HG03196 (cell line): ENCODE measurements around the gene RIMKLA.

Experiments
- ATAC-seq: cut with Tn5 transposase; IDR thresholded peaks from one replicate; pipeline ENCODE4 v1.9.1; 2021; ENCODE audit not compliant: unreplicated experiment

RIMKLA gene

GRCh38 chr1:42370876-42371549, 9.6 kb upstream of the RIMKLA start:
- ATAC-seq: no peak

- no peak for ATAC-seq
Measured at GRCh38 chr1:42372796-42373195, 7.8 kb upstream of the RIMKLA start.

DNA sequence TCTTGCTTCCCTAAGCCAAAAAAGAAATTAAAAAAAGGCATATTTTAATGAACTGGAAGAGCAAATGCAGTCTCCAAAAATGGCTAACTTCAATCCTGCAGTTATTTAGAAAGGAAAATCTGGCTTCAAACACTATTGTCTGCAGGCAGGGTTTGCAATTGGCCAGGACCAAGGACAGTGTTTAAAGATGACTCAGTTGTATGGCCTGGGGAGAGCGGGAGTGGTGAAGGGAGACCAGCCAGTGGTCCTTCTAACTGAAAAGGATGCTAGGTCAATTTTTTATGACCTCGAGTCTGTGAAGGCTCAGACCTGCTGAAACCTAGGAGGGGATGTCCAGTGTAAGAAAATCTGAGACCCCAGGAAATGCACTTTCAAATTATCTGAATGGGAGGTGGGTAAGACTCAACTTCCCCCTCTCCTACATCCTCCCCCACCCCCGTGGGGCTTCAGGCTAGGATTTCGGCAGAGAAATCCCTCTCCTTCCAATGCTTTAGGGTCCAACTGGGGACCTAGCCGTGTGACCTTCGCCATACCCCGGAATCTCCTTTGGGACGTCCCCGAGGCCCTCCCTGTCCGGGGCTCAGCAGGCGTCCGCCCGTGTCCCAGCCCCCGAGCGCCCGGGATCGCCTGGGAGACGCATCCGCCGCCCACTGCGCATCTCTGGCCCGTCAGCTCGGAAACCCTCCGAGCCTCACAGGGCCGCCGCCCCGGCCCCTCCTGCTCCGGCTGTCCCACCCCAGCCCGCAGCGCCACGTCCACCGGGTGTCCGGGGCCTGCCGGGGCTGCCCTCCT, 602 bp upstream of the RIMKLA start:
- ATAC-seq: no peak

- ATAC-seq: no peak
Measured at GRCh38 chr1:42381280-42381673, 685 bp downstream of the RIMKLA start.

DNA sequence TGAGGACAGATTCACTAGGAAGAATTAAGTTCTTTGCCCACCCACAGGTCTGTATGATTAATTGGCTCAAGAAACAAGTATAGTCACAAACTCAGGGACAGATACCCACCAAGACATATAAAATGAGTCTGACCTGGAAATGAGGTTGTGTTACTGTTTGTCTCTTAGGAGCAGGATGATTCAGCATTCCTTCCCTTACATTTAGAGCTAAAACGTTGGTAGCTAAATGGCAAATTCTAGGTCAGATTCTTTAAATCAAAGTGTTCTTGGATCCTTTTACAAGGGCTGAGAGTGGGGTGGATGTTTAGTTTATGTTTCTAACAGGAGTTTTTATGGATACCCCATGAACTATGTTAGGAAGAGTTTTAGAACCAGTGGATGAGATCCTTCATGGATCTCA, 4.7 kb downstream of the RIMKLA start:
- no peak for ATAC-seq

DNA sequence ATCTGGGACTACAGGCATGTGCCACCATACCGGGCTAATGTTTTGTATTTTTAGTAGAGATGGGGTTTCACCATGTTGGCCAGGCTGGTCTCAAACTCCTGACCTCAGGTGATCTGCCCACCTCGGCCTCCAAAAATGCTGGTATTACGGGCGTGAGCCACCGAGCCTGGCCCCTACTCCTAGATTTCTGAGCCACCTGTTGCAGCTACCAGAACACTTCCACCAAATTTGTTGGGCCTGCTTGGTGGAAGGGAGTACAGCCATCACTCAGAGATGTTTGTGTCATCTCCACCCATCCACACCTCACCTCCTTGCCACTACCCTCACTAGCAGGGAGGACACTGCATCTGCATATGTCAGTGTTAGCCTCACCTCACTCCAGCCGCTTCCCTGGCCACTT, 5.5 kb downstream of the RIMKLA start:
- no peak for ATAC-seq

DNA sequence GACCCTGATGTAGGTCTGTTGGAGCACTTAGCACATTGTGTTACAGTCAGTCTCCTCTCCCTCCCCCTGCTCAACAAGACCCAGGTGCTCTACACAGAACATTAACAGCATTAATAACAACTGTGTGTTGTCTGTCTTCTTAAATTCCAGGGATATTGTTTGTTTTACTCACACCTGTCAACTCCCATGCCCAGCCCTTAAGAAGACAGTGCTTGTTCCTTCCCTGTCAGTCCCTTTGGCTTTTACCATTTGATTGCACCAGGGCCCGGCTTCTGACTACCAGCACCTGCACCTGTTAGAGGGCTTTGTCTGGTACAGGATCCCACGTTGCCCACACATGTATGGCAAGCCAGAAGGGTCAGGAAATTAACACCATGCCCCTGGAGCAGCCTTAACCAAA, 11.7 kb downstream of the RIMKLA start:
- no peak for ATAC-seq

DNA sequence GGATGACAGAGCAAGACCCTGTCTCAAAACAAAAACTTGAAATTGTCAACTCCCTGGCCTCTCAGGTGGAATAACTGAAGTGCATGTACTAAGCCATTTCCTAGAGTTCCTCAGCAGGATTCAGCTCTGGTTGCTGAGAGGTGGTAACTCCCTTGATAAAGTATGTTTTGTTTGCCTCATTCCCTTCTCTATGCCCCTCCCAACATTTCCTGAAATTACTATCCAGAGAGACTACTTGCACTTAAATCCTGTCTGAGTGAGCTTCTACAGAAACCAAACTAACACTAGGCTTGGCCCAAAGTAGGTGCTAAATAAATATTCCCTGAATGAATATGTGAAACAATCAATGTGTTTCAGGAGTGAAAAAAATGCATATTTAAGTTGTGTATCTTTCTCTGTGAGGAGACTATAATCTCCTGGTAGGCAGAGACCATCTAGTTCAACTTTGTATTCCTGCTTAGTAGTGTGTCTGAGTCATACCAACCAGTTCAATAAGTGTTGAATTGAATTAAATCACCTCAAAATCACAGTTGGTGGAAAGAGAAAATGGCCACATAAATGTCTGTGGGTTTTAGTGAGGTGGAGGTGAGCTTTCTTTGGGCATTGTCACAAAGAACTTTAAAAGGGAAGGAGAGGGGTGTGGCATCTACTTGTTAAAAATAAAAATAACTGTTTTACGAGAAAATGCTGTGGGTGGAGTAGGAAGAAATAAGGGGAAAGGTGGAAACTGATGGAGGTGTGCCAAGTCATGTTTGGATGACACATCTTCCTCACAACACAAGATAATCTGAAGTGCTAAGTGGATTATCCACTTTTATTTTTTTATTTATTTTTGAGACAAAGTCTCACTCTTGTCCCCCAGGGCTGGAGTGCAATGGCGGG, 12.6 kb downstream of the RIMKLA start:
- ATAC-seq: no peak

DNA sequence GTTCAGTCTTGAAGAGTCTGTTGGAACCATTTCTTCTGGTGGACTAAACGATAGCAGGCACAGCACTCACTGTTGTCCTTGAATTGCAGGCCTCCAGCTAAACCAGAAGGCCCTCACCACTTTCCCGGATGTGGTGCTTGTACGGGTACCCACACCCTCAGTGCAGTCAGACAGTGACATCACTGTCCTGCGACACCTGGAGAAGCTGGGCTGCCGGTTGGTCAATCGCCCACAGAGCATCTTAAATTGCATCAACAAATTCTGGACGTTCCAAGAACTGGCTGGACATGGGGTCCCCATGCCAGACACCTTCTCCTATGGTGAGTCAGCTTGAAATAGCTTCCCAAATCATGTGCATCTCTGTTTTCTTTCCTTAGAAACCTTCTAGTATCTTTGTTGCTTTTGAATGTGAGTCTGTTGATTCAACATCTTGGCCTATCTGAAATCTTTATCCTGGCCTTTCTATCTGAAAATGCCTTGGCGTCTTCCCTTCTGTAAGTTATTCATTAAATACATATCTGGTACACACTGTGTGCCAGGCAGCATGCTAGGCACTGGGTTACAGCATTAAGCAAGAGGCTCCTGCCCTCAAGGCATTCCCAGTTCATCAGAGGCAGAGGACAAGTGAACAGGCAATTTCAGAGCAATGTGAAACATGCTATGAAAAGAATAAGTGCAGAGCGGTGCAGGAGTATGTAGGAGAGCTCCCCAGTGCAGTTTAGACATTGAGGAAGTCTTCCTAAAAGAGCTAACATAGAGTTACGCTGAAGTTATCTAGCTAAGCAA, 18.9 kb downstream of the RIMKLA start:
- no peak for ATAC-seq

- no peak for ATAC-seq
Measured at GRCh38 chr1:42403880-42404400, 23.3 kb downstream of the RIMKLA start.

GRCh38 chr1:42414551-42415496, 34.2 kb downstream of the RIMKLA start:
- no peak for ATAC-seq

- ATAC-seq: no peak
Measured at GRCh38 chr1:42417166-42417565, 36.6 kb downstream of the RIMKLA start.

DNA sequence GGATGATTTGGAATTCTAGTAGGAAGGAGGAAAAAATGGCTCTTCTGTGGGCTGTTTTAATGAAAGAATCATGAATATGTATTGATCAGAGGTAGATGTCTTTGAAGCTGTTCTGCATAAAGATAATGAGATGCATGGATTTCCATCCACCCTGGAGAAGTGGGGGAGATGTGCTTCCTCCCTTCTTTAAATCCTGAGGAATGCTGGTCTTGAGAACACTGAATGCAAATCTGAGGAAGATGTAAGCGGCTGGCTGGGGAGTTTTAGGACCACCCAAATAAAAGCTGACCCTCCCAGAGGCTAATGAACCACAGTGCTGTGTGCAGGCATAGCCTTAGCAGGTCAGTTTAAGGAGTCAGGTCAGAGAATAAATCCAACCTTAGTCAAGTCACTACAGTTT, 37.9 kb downstream of the RIMKLA start:
- no peak for ATAC-seq

GRCh38 chr1:42419126-42419821, 38.7 kb downstream of the RIMKLA start:
- no peak for ATAC-seq

DNA sequence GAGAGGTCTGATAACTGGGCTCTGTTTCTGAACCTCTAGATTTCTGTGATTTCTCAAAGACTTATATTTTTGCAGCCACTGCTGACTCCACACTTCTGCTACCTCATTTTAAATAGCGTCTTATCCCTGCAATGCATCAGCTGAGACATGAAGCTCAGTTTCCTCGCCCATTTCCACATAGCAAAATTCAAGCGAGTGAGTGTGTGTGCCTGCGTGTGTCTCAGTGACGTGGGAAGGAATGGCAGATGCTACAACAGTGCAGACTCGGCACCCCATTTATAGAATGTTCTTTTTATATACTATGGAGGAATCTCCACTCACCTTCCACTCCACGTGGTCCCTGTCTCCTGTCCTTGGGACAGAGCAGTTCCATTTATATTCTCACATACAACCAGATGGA, 39.5 kb downstream of the RIMKLA start:
- ATAC-seq: no peak

DNA sequence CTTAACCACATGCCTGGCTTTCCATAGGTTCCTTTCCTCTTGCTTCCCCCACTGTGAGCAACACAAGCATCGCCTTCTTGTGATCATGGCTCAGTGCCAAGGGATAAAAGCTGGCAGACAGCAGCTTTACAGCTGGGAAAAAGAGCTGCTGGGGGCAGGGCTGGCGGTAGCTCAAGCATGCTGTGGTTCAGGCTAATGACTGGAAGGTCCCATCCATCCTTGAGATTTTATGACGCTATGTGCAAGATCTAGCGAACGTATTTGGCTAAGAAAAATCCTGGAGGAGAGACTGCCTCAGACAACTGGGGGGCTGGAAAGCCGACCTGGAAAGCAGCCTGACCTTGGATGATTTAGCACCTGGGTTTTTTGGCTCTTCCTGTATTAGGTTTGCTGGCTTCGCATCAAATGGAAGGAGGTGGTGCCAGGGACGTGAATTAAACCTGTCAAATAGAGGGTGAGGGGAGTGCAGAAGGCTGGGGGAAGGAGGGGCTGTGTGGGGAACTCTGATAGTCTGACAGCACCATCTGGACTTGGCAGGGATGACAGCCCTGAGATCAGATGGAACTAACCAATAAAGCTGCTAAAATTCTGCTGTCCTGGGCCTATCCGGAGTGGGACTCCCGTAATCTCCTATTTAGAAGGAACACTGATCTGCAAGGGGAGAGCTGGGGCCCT, 40.5 kb downstream of the RIMKLA start:
- ATAC-seq: no peak

- no peak for ATAC-seq
Measured at GRCh38 chr1:42422737-42423136, 42.1 kb downstream of the RIMKLA start.

DNA sequence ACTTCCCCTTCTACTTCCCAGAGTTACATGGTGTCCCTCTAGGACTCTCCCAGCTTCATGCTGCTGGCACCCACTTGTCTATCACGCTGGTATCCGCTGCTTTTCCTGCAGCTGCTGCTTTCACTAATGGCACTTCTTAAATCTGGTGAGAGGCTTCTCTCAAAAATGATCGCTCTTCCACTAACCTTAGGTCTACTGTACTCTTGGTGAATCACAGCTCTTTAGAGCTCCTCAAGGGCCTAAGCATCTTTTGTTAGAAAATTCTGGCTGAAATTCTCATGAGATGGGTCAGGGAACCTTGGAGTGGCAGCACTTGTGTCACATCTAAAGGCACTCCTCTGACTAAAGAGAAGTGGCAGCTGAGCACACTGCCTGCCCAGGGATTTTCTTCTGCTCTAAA, 43.1 kb downstream of the RIMKLA start:
- ATAC-seq: no peak
